HS-27A (cell line): ENCODE results near the gene GRPEL2.
A peak's percentile ranks its signal among the peaks of the same experiment; 100 is the strongest.

ENCODE experiments used
- DNase-seq: peaks from one replicate; pipeline ENCODE4 v3.0.0-alpha.2; 2012; ENCODE audit warnings: low read depth, missing footprints

The GRPEL2 gene

GRCh38 chr5:149319174-149319573 is 26.1 kb upstream of the GRPEL2 start:
- DNase-seq = no peak

GRCh38 chr5:149320791-149321330 is 24.4 kb upstream of the GRPEL2 start:
- peak; percentile 69 for DNase-seq

GRCh38 chr5:149322518-149322917 is 22.8 kb upstream of the GRPEL2 start:
- DNase-seq = no peak

- DNase-seq = no peak
Observed at GRCh38 chr5:149323210-149323609, 22.1 kb upstream of the GRPEL2 start.

GRCh38 chr5:149323621-149324205 is 21.6 kb upstream of the GRPEL2 start:
- DNase-seq = no peak

GRCh38 chr5:149324641-149325040 is 20.7 kb upstream of the GRPEL2 start:
- no peak for DNase-seq

GRCh38 chr5:149325166-149325735 is 20.0 kb upstream of the GRPEL2 start:
- DNase-seq = no peak

GRCh38 chr5:149325894-149326293 is 19.4 kb upstream of the GRPEL2 start:
- DNase-seq = no peak

- DNase-seq = no peak
Observed at GRCh38 chr5:149326611-149327010, 18.7 kb upstream of the GRPEL2 start.

- DNase-seq = no peak
Observed at GRCh38 chr5:149328177-149328576, 17.1 kb upstream of the GRPEL2 start.

GRCh38 chr5:149333711-149334443 is 11.4 kb upstream of the GRPEL2 start:
- no peak for DNase-seq

GRCh38 chr5:149337736-149338135 is 7.6 kb upstream of the GRPEL2 start:
- DNase-seq = no peak

GRCh38 chr5:149338364-149338763 is 6.9 kb upstream of the GRPEL2 start:
- no peak for DNase-seq

GRCh38 chr5:149340920-149341319 is 4.4 kb upstream of the GRPEL2 start:
- DNase-seq = no peak

GRCh38 chr5:149341876-149342275 is 3.4 kb upstream of the GRPEL2 start:
- DNase-seq = no peak

GRCh38 chr5:149344151-149344550 is 1.1 kb upstream of the GRPEL2 start:
- no peak for DNase-seq

GRCh38 chr5:149345892-149346222 is 558 bp downstream of the GRPEL2 start:
- DNase-seq = no peak

GRCh38 chr5:149348518-149348917 is 3.2 kb downstream of the GRPEL2 start:
- no peak for DNase-seq

GRCh38 chr5:149349382-149349781 is 4.1 kb downstream of the GRPEL2 start:
- DNase-seq = no peak

- DNase-seq = no peak
Observed at GRCh38 chr5:149352169-149352568, 6.9 kb downstream of the GRPEL2 start.

- no peak for DNase-seq
Observed at GRCh38 chr5:149353911-149354310, 8.6 kb downstream of the GRPEL2 start.

- no peak for DNase-seq
Observed at GRCh38 chr5:149355688-149356087, 10.4 kb downstream of the GRPEL2 start.

GRCh38 chr5:149356391-149356790 is 11.1 kb downstream of the GRPEL2 start:
- DNase-seq = no peak
